Measurements from ENCODE around the gene COL16A1.
A peak's percentile ranks its signal among the peaks of the same experiment; 100 is the strongest.

Gene COL16A1

GRCh38 chr1:31706384-31707058 lies 2.7 kb upstream of the COL16A1 start:
- no peak for DNase-seq (ENCODE audit: low spot score)

- peak; percentile 66 for DNase-seq (ENCODE audit: low spot score)
These were observed 1.5 kb upstream of the COL16A1 start for GRCh38 chr1:31705080-31705866.

GRCh38 chr1:31704271-31705079 lies 658 bp upstream of the COL16A1 start:
- DNase-seq (ENCODE audit: low spot score) = peak; percentile 60

GRCh38 chr1:31702836-31703404 lies 897 bp downstream of the COL16A1 start:
- DNase-seq (ENCODE audit: low spot score) = no peak

- peak; percentile 63 for DNase-seq (ENCODE audit: low spot score)
These were observed 2.6 kb downstream of the COL16A1 start for GRCh38 chr1:31701091-31701736.

- no peak for DNase-seq (ENCODE audit: low spot score)
These were observed 3.2 kb downstream of the COL16A1 start for GRCh38 chr1:31700468-31701090.

- no peak for DNase-seq (ENCODE audit: low spot score)
These were observed 4.4 kb downstream of the COL16A1 start for GRCh38 chr1:31699341-31699891.

GRCh38 chr1:31697369-31697984 lies 6.3 kb downstream of the COL16A1 start:
- DNase-seq (ENCODE audit: low spot score) = no peak

GRCh38 chr1:31696242-31696641 lies 7.6 kb downstream of the COL16A1 start:
- DNase-seq (ENCODE audit: low spot score) = no peak

GRCh38 chr1:31695327-31695726 lies 8.5 kb downstream of the COL16A1 start:
- DNase-seq (ENCODE audit: low spot score) = no peak

GRCh38 chr1:31694964-31695313 lies 8.9 kb downstream of the COL16A1 start:
- no peak for DNase-seq (ENCODE audit: low spot score)

GRCh38 chr1:31694069-31694963 lies 9.5 kb downstream of the COL16A1 start:
- DNase-seq (ENCODE audit: low spot score) = no peak

- no peak for DNase-seq (ENCODE audit: low spot score)
These were observed 10.6 kb downstream of the COL16A1 start for GRCh38 chr1:31693231-31693630.

- no peak for DNase-seq (ENCODE audit: low spot score)
These were observed 11.9 kb downstream of the COL16A1 start for GRCh38 chr1:31691951-31692350.

GRCh38 chr1:31691446-31691845 lies 12.4 kb downstream of the COL16A1 start:
- no peak for DNase-seq (ENCODE audit: low spot score)

- DNase-seq (ENCODE audit: low spot score) = no peak
These were observed 12.9 kb downstream of the COL16A1 start for GRCh38 chr1:31690921-31691320.

- DNase-seq (ENCODE audit: low spot score) = no peak
These were observed 14.0 kb downstream of the COL16A1 start for GRCh38 chr1:31689854-31690253.

- no peak for DNase-seq (ENCODE audit: low spot score)
These were observed 14.4 kb downstream of the COL16A1 start for GRCh38 chr1:31689379-31689778.

- no peak for DNase-seq (ENCODE audit: low spot score)
These were observed 15.4 kb downstream of the COL16A1 start for GRCh38 chr1:31688233-31688918.
